Tibial nerve (tissue), 4 donors: Measurements from ENCODE around the gene SLIT3. TPM values are rescaled to one million over a fixed set of nuclear protein-coding genes. Genes with fewer than 3 reads are reported as not detected.

Source experiments
- DNase-seq, 2 donors: peaks; one replicate each; pipeline ENCODE4 v3.0.0-alpha.2; 2019; ENCODE audit warnings: low spot score in 2 of 2
- H3K27ac ChIP-seq, 4 donors: fragments of 200-600 bp; sonication (generic) in 3 of 4; one replicate each; pipeline ENCODE4 v1.5.1; 2017 to 2019; ENCODE audit warnings: mild to moderate bottlenecking in 1 of 4
- H3K27me3 ChIP-seq, 2 donors: fragments of 200-600 bp; sonication (generic) in 1 of 2; one replicate each; pipeline versions ENCODE4 v1.5.1 to v1.6.0; 2017 to 2019
- H3K36me3 ChIP-seq, 3 donors: fragments of 200-600 bp; sonication (generic); one replicate each; pipeline ENCODE4 v1.5.1; 2018 to 2019
- H3K4me1 ChIP-seq, 4 donors: fragments of 200-600 bp; sonication (generic) in 3 of 4; one replicate each; pipeline ENCODE4 v1.5.1; 2017 to 2019
- H3K4me3 ChIP-seq, 4 donors: fragments of 200-600 bp; sonication (generic) in 3 of 4; one replicate each; pipeline ENCODE4 v1.5.1; 2017 to 2019; ENCODE audit warnings: mild to moderate bottlenecking in 1 of 4, moderate library complexity in 1 of 4
- H3K9me3 ChIP-seq, 4 donors: fragments of 200-600 bp; sonication (generic) in 3 of 4; one replicate each; pipeline ENCODE4 v1.5.1; 2017 to 2019
- EP300 ChIP-seq, 2 donors: sonication (generic); formaldehyde crosslinking; IDR thresholded peaks; one replicate each; pipeline ENCODE4 v1.6.1; 2017; ENCODE audit warnings: antibody characterized with exemption in 2 of 2, mild to moderate bottlenecking in 1 of 2
- POLR2A ChIP-seq, 2 donors: fragments of 450-650 bp; IDR thresholded peaks; one replicate each; pipeline ENCODE4 v1.6.1; 2017; ENCODE audit warnings: antibody characterized with exemption in 2 of 2, mild to moderate bottlenecking in 2 of 2, moderate library complexity in 2 of 2
- WGBS, 2 donors: methylation state at CpG; one replicate each; pipeline ENCODE4 v1.1.5; 2018; 5-methylcytosine and 5-hydroxymethylcytosine counted together
- total RNA-seq, 4 donors: library from RNA; depleted of rRNA; stranded (reverse); fragments of >200 nt; gene quantifications; one replicate each; pipeline ENCODE4 v1.1.0, GENCODE V29; 2016
- TF ChIP-seq, protein P1 (sequence below), 5 experiments: fragments of 200-600 bp in 3 of 5; fragments of 450-650 bp in 2 of 5; sonication (generic) in 3 of 5; IDR thresholded peaks; one replicate each; pipeline ENCODE4 v1.5.1; 2016 to 2019; ENCODE audit warnings: antibody characterized with exemption in 5 of 5, mild to moderate bottlenecking in 3 of 5, moderate library complexity in 2 of 5

Gene SLIT3
- total RNA-seq, 4 donors from 2014 or later, result 16.6 to 39.0 (median 20.2) TPM

DNA sequence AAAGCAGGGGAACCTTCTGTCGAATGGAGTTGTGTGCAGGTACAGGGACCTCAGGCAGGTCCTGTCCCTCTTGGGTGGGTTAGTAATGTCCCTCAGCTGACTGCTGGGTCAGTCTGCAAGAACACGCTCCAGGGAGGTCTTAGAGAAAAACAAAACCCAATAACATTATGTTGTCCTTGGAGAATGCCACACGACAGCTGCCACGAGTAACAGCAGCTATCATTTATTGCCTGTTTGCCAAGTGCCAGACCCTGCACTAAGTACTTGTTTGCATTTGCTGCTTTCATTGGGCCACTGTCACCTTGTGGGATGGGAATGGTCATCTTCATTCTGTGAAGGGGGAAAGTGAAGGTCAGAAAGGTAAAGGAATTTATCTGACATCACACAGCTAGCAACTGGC, 310.3 kb downstream of the SLIT3 start:
- 66 to 88% methylated on average over 4 of the region's 4 CpGs for WGBS, 2 donors
- TF ChIP-seq EP300 (IDR thresholded peaks at IDR 0.05) (no peak), POLR2A (IDR thresholded peaks at IDR 0.05) (no peak)
- TF ChIP-seq, protein P1, sequence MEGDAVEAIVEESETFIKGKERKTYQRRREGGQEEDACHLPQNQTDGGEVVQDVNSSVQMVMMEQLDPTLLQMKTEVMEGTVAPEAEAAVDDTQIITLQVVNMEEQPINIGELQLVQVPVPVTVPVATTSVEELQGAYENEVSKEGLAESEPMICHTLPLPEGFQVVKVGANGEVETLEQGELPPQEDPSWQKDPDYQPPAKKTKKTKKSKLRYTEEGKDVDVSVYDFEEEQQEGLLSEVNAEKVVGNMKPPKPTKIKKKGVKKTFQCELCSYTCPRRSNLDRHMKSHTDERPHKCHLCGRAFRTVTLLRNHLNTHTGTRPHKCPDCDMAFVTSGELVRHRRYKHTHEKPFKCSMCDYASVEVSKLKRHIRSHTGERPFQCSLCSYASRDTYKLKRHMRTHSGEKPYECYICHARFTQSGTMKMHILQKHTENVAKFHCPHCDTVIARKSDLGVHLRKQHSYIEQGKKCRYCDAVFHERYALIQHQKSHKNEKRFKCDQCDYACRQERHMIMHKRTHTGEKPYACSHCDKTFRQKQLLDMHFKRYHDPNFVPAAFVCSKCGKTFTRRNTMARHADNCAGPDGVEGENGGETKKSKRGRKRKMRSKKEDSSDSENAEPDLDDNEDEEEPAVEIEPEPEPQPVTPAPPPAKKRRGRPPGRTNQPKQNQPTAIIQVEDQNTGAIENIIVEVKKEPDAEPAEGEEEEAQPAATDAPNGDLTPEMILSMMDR (IDR thresholded peaks at IDR 0.05), result no peak
- Histone ChIP-seq H3K36me3 (no peaks in the 10 kb centered on the region), H3K27ac (no peak overlapping the region), H3K27me3 (no peaks in the 10 kb centered on the region), H3K9me3 (no peaks in the 10 kb centered on the region), H3K4me1 (peaks cover 0 to 43% (median 8%) of the 10 kb centered on the region in 4 donors), H3K4me3 (no peak overlapping the region)
- no peak for DNase-seq

GRCh38 chr5:168989731-168990505, 311.0 kb downstream of the SLIT3 start:
- H3K4me3 ChIP-seq, result no peak overlapping the region
- 76 to 81% methylated on average over 8 of the region's 8 CpGs for WGBS, 2 donors
- no peak for DNase-seq
- peaks cover 0 to 43% (median 8%) of the 10 kb centered on the region in 4 donors for H3K4me1 ChIP-seq
- TF ChIP-seq EP300 (IDR thresholded peaks at IDR 0.05) (no peak), POLR2A (IDR thresholded peaks at IDR 0.05) (no peak)
- TF ChIP-seq, protein P1 (IDR thresholded peaks at IDR 0.05), result no peak
- H3K36me3 ChIP-seq, result no peaks in the 10 kb centered on the region
- H3K9me3 ChIP-seq, result no peaks in the 10 kb centered on the region
- no peak overlapping the region for H3K27ac ChIP-seq
- no peaks in the 10 kb centered on the region for H3K27me3 ChIP-seq

DNA sequence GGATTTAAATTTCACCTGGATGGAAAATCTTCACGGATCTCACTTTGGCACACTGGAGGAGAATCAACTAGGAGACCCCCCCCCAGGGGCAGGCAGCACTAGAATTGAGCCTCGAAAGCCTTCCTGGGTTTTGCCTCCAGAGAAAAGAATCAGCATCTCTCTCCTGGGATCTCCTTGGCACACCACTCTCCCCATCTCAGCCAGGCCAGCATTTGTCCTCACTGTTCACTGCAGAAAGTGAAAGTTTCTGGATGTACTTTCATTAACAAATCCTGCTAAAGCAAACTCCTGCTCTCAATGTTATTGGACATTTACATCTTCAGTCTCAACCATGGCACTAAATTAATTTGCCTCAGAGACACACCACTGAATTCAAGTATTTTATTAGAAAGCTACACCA, 312.2 kb downstream of the SLIT3 start:
- Histone ChIP-seq H3K27me3 (no peaks in the 10 kb centered on the region), H3K27ac (no peak overlapping the region), H3K4me1 (peaks cover 0 to 38% (median 8%) of the 10 kb centered on the region in 4 donors), H3K4me3 (no peak overlapping the region), H3K36me3 (no peaks in the 10 kb centered on the region), H3K9me3 (no peaks in the 10 kb centered on the region)
- no peak for TF ChIP-seq POLR2A (IDR thresholded peaks at IDR 0.05)
- TF ChIP-seq, protein P1 (IDR thresholded peaks at IDR 0.05), result no peak
- no peak for TF ChIP-seq EP300 (IDR thresholded peaks at IDR 0.05)
- WGBS, 2 donors, result 52 to 78% methylated on average over 2 of the region's 2 CpGs
- DNase-seq, result no peak

DNA sequence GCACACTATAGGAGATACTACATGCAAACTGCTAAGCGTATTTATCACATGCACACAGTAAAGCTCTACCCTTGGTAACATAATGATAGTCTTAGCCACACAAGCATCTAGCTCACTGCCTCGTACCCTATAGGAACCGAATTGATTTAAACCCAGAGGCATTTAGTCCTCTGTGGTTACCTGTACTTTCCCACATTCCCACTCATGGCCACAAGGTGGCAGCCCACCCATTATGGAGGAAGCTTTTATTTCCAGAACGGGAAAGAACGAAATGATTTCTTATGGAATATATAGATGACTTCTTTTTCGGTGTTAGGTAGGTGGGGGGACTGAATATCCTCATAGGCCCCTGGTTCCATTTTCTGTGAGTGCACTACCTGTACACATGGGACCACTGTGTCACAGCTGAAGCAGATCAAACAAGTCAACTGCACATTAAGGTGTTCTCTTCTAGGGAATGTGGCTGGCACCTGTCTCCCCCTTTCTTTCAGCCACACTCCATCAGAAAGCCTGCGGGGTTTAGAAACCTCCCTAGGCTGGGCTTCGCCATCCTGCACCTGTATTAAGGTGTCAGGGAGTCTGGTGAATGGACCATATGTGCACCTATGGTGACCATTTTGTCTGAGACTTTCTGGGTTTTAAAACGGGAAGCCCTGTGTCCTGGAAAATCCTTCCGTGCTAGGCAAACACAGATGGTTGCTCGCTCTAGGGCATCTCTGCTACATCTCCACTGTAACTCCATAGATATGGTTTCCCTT, 313.2 kb downstream of the SLIT3 start:
- 38 to 41% methylated on average over 11 of the region's 11 CpGs for WGBS, 2 donors
- H3K9me3 ChIP-seq, result no peaks in the 10 kb centered on the region
- TF ChIP-seq, protein P1 (IDR thresholded peaks at IDR 0.05), result peak; percentile 79 to 88 (median 80)
- no peak for TF ChIP-seq EP300 (IDR thresholded peaks at IDR 0.05)
- no peaks in the 10 kb centered on the region for H3K36me3 ChIP-seq
- H3K4me3 ChIP-seq, result no peak overlapping the region
- H3K27ac ChIP-seq, result no peak overlapping the region
- DNase-seq, result peak; percentile 80 to 94
- peaks cover 0 to 28% (median 8%) of the 10 kb centered on the region in 4 donors for H3K4me1 ChIP-seq
- no peaks in the 10 kb centered on the region for H3K27me3 ChIP-seq

GRCh38 chr5:168985454-168985853, 315.5 kb downstream of the SLIT3 start:
- Histone ChIP-seq H3K27ac (no peak overlapping the region), H3K9me3 (no peaks in the 10 kb centered on the region), H3K36me3 (no peaks in the 10 kb centered on the region), H3K4me1 (peaks cover 0 to 16% (median 3%) of the 10 kb centered on the region in 4 donors), H3K4me3 (no peak overlapping the region), H3K27me3 (no peaks in the 10 kb centered on the region)
- no peak for DNase-seq
- WGBS, 2 donors, result 82 to 85% methylated on average over 5 of the region's 5 CpGs
- TF ChIP-seq, protein P1 (IDR thresholded peaks at IDR 0.05), result no peak
- TF ChIP-seq EP300 (IDR thresholded peaks at IDR 0.05) (no peak), POLR2A (IDR thresholded peaks at IDR 0.05) (no peak)
